NCI-H1417 (cell line): Measurements from ENCODE around the gene AOPEP.
"Not testable (repeated sequence)": the region's sequence is repeated elsewhere in the genome, so short reads cannot be mapped to it uniquely, and the experiment has no call there.

ENCODE experiments used
- DNase-seq, 3 experiments: peaks; one replicate each; lab custom pipeline; 2025; lab: John Stamatoyannopoulos, UW

AOPEP gene

GRCh38 chr9:94952565-94953373 lies 226.3 kb downstream of the AOPEP start:
- DNase-seq, result no peak

- no peak for DNase-seq
Measured at GRCh38 chr9:94956731-94957130, 230.2 kb downstream of the AOPEP start.

GRCh38 chr9:94960964-94961363 lies 234.5 kb downstream of the AOPEP start:
- DNase-seq, result no peak

DNA sequence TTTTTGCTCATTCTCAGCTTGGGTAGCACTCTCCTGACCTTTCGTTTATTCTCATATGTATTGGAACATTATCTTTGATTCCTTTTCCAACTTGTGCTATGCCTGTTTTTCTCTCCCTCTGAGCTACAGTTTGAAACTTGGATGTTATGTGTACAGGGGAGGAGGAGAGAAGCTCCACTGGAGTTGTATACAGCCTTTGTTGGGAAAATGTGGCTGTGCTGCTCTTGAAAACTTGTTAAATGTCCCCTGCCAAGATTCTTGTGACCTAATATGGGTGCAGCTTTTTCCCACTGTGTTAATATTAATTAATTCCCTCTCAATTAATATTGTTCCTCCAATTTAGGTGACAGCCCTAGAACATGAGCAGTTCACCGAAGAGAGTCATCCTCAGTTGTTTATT lies 235.4 kb downstream of the AOPEP start:
- no peak for DNase-seq

- not testable (repeated sequence) for DNase-seq
Measured at GRCh38 chr9:94965631-94966030, 239.1 kb downstream of the AOPEP start.

DNA sequence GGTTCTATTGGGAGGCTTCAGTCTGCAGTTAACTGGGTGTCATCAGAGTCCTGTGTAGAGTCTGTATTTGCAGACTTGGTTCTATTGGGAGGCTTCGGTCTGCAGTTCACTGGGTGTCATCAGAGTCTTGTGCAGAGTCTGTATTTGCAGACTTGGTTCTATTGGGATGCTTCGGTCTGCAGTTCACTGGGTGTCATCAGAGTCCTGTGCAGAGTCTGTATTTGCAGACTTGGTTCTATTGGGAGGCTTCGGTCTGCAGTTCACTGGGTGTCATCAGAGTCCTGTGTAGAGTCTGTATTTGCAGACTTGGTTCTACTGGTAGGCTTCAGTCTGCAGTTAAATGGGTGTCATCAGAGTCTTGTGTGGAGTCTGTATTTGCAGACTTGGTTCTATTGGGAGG lies 239.5 kb downstream of the AOPEP start:
- not testable (repeated sequence) for DNase-seq

- peak in 1 of 3 experiments; percentile 8 for DNase-seq
Measured at GRCh38 chr9:94967482-94967881, 241.0 kb downstream of the AOPEP start.

GRCh38 chr9:94971378-94972131 lies 245.1 kb downstream of the AOPEP start:
- DNase-seq, result peak; percentile 31 to 73 (median 61)

- peak in 2 of 3 experiments; percentile 18 to 62 for DNase-seq
Measured at GRCh38 chr9:94973451-94973941, 247.0 kb downstream of the AOPEP start.

DNA sequence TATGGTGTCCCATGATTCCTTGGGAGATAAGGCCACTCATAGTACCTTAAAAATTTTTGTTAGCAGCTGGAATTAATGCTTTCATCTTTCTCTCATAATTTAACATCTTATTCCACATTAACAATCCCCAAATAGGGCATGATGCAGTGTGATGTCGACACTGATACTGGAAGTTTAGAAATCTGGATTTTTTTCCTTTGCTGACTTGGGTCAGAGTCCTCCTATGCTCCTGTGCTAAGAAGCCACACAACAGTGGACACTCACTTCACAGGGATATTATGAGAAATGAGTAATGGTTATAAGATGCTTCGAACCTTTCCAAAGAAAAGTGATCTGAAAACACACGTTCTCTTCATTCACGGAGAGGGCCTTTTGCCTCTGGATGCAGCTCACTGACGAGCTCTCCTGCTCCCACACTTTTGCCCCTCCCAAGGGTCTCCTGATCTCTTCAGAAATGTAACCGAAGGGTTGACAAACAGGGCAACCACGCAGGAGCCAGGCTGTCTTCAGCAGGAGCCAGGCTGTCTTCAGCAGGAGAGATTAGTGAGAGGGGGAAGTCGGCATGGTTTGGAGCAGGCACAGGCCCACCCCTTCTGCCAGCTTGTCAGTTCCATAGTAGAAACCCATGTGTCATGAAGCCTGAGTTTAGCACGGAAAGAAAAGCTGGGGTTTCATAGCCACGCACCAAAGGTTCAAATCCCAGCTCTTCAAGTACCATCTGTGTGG lies 247.8 kb downstream of the AOPEP start:
- DNase-seq, result no peak

GRCh38 chr9:94975480-94975879 lies 249.0 kb downstream of the AOPEP start:
- DNase-seq, result no peak

DNA sequence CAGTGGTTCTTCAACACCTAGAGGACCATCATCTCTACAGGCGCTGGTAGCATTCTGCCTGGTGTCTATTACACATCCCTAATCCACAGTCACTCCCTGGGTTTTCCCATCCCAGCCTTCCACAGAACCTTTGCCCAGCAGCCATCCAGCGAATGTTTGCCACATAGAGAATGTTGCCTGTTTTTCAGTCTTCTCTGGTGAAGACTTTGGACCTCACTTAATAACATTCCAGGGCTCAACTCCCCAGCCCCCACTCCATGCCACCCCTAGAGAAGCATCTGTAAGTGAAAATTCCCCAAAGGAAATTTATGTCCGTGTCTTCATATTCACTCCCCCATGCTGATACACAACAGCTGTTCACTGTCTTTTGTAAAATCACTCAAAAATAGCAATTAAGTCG lies 249.6 kb downstream of the AOPEP start:
- no peak for DNase-seq

DNA sequence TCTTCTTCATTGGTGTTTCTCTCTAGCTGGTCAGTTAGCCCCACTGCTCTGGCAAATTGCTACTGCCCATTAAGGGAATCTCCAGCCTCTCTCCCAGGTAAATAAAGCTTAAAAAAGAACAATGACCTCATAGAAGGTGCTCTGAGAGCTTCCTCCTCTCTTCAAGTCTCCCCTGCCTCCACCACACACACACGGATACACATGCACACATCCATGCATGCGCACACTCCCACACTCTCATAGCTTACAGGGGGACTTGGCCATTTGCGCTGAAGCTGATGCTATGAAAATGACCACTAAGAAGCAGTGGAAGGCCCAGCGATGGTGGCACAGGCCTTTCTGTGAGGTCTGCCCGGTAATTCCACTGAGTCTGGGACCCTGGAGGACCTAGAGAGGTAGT lies 250.9 kb downstream of the AOPEP start:
- no peak for DNase-seq

DNA sequence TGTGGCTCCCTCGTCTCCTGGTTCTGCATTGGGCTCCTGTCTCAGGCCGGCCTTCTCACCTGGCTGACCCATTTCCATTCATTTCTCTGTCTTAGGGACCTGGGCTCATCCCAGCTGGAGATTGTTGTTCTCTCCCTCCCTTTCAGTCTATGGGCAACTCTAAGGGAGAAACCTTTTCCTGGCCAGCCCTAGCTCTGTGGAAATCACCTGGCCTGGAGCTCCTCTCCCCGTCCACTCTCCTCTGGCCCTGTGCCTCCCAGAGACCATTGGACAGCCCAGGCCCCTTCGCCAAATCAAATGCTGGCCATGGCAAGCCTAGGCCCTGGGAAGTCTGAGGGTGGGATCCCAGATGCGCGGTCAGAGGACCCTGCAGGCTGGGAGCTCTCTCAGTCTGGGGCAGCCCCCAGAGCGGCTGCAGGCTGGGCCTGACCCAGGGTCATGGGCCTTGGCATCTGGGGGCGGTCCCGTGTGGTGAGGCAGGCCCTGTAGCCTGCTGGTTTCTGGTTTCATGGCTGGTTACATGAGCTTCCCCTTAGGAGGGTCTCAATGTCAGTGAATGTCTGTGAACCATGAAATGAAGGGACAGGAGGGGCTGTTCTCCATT lies 253.5 kb downstream of the AOPEP start:
- DNase-seq, result no peak

DNA sequence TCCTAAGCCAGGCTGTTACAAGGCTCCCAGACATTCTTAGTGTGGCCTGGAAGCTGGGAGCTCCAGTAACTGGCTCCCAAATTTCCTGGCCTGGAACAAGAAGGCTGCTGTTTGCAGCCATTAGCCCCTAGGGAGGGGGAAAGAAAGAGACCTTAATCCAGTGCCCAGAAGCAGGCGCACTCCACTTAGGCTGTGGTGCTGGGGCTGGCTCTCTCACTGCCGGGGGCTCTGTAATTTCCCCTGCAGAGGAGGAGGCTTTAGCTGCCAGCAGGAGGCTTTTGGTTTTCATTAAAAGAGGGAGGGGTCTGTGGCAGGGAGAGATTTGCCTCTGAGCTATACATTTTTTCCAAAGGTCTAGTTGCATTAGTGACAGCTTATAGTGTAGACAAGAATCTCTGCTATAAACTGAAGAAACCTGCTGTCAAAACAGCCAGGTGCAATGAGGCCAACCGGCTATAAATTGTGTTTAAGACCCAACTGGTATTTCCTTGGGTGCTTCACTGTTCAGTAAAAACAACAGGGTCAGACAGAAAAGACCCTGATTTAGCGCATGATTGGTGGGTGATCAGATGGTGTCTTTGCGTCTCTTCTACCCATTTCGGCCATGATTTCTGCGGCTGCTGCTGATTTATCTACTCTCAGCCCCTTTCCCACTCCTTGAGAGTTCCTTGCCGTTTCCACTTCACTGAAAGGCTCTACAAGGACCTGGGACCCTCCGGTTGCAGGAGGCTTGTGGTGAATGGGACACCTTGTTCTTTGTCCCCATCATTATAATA lies 254.6 kb downstream of the AOPEP start:
- DNase-seq, result peak in 1 of 3 experiments; percentile 26

- no peak for DNase-seq
Measured at GRCh38 chr9:94981723-94982090, 255.2 kb downstream of the AOPEP start.

DNA sequence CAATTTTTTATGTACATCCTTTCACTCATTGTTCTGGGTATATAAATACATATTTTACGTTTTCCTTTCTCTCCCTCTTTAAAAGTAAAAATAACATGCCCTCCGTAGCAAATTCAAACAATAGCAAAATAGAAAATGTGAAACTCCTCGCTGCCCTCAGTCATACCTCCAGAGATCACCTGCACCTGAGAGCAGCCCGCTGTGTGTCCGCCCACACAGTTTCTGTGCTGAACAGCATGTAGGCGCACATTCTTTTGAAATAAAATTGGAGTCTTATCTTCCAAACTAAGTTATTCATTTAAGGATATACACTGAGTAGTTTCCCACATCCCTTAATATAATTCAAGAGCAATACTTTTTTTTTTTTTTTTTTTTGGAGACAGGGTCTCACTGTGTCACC lies 255.7 kb downstream of the AOPEP start:
- no peak for DNase-seq

DNA sequence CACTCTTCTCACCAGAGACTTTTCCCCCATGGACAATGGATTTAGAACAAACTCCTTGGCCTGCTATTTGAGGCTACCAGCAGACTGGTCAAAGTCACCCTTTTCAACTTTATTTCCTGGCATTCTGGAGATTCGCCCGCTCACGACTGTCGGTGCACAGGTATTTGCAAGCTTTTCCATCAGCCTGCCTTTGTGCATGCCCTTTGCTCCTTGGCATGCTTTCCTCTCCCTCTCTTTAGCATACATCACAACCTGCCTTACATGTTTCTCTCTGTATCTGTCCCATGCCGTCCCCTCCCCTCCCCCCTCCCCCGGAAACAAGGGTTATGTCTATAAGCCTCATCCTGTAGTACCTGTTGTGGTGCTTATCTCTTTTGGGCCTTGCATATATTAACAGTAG lies 257.1 kb downstream of the AOPEP start:
- no peak for DNase-seq

GRCh38 chr9:94984891-94985476 lies 258.5 kb downstream of the AOPEP start:
- DNase-seq, result no peak

GRCh38 chr9:94985649-94986048 lies 259.1 kb downstream of the AOPEP start:
- DNase-seq, result no peak

- DNase-seq, result no peak
Measured at GRCh38 chr9:94987731-94988130, 261.2 kb downstream of the AOPEP start.
